Measurements from ENCODE around the gene NUP62CL. TPM values are rescaled to one million over a fixed set of nuclear protein-coding genes. Genes with fewer than 3 reads are reported as not detected.

The NUP62CL gene
- total and polyA plus RNA-seq, 10 of the 15 experiments (the other 5 are each of a cell fraction or from before 2014, with no cell fraction given), result 2.5 to 6.0 (median 4.2) TPM

- no peak for TF ChIP-seq CTCF (IDR thresholded peaks at IDR 0.05 in 2 of 3, conservative IDR thresholded peaks at IDR 0.05 in 1 of 3; ENCODE audit: control insufficient read depth in 2 of 3, extremely low read depth in 1 of 3, insufficient read depth in 1 of 3, low read depth in 3 of 3, low read length in 3 of 3)
- no peak for TF ChIP-seq GABPA (IDR thresholded peaks at IDR 0.05; ENCODE audit: low read depth)
- TF ChIP-seq CEBPB (IDR thresholded peaks at IDR 0.05; ENCODE audit: borderline replicate concordance in 1 of 2, low read depth in 2 of 2, low read length in 2 of 2), result no peak
- no peak for TF ChIP-seq TCF7 (IDR thresholded peaks at IDR 0.05; ENCODE audit: borderline replicate concordance)
- TF ChIP-seq SUPT20H (IDR thresholded peaks at IDR 0.05; ENCODE audit: borderline replicate concordance, control insufficient read depth, low read depth, low read length), result no peak
- TF ChIP-seq NR2C2 (IDR thresholded peaks at IDR 0.05; ENCODE audit: borderline replicate concordance, control insufficient read depth, insufficient read length, low read depth), result no peak
- TF ChIP-seq KLF5 (IDR thresholded peaks at IDR 0.05; ENCODE audit: partially characterized antibody), result no peak
- TF ChIP-seq EP300 (IDR thresholded peaks at IDR 0.05; ENCODE audit: borderline replicate concordance in 1 of 2, control insufficient read depth in 1 of 2, low read depth in 2 of 2, low read length in 2 of 2), result no peak
- no peak for TF ChIP-seq TARDBP (IDR thresholded peaks at IDR 0.05; ENCODE audit: borderline replicate concordance)
- peak; percentile 89 for TF ChIP-seq NR2F1 (conservative IDR thresholded peaks at IDR 0.05)
- no peak for TF ChIP-seq ZBED1 (IDR thresholded peaks at IDR 0.05; ENCODE audit: borderline replicate concordance)
- TF ChIP-seq USF1 (IDR thresholded peaks at IDR 0.05; ENCODE audit: borderline replicate concordance, extremely low read length, insufficient read depth, low read depth, low read length), result no peak
- TF ChIP-seq RCOR1 (conservative IDR thresholded peaks at IDR 0.05; ENCODE audit: low read depth, low read length), result no peak
- TF ChIP-seq BCLAF1 (IDR thresholded peaks at IDR 0.05), result no peak
- TF ChIP-seq ZNF687 (IDR thresholded peaks at IDR 0.05), result no peak
- no peak for TF ChIP-seq POLR2AphosphoS2 (IDR thresholded peaks at IDR 0.05; ENCODE audit: low read depth, low read length)
- no peak for TF ChIP-seq ZNF24 (IDR thresholded peaks at IDR 0.05)
- no peak for TF ChIP-seq ETV6 (conservative IDR thresholded peaks at IDR 0.05 in 1 of 2, IDR thresholded peaks at IDR 0.05 in 1 of 2; ENCODE audit: borderline replicate concordance in 1 of 2, low read depth in 1 of 2)
These were observed at the start of gene NUP62CL, which contains the start of gene DNAAF6 (continued) for GRCh38 chrX:107205770-107206696.
